DOHH2 (cell line): Measurements from ENCODE around the gene PDZRN4.

Experiments
- H3F3A ChIP-seq: fragments of 200-600 bp; sonication (generic), shearing (Covaris generic); 2 replicates; pipeline ENCODE4 v1.6.0; 2016; ENCODE audit warnings: antibody characterized with exemption, mild to moderate bottlenecking; ENCODE audit not compliant: control insufficient read depth, insufficient read depth
- H3K27ac ChIP-seq: fragments of 200-600 bp; sonication (generic); 2 replicates; pipeline ENCODE4 v1.5.1; 2014; ENCODE audit warnings: low read depth, mild to moderate bottlenecking, low read length, moderate library complexity
- H3K27me3 ChIP-seq: fragments of 200-600 bp; sonication (generic); 2 replicates; pipeline ENCODE4 v1.6.1; 2014; ENCODE audit warnings: mild to moderate bottlenecking, low read length, mixed read lengths; ENCODE audit not compliant: control insufficient read depth
- H3K36me3 ChIP-seq: fragments of 200-600 bp; sonication (generic); 2 replicates; pipeline ENCODE4 v1.6.1; 2014; ENCODE audit warnings: mild to moderate bottlenecking, low read length, moderate library complexity, mixed read lengths; ENCODE audit not compliant: control insufficient read depth
- H3K4me1 ChIP-seq: fragments of 200-600 bp; sonication (generic); 2 replicates; pipeline ENCODE4 v1.6.1; 2014; ENCODE audit warnings: mild to moderate bottlenecking, low read length, mixed read lengths; ENCODE audit not compliant: control insufficient read depth
- H3K4me2 ChIP-seq: fragments of 200-600 bp; sonication (generic); 2 replicates; pipeline ENCODE4 v1.6.0; 2014; ENCODE audit warnings: mild to moderate bottlenecking, low read length, moderate library complexity
- H3K4me3 ChIP-seq: fragments of 200-600 bp; sonication (generic); 2 replicates; pipeline ENCODE4 v1.5.1; 2014; ENCODE audit warnings: mild to moderate bottlenecking, low read length, mixed read lengths
- H3K79me2 ChIP-seq: fragments of 200-600 bp; sonication (generic); 2 replicates; pipeline ENCODE4 v1.6.1; 2014; ENCODE audit warnings: mild to moderate bottlenecking, low read length, mixed read lengths; ENCODE audit not compliant: control insufficient read depth
- H3K9me2 ChIP-seq: fragments of 200-600 bp; sonication (generic); replicated peaks from 2 replicates; pipeline ENCODE4 v1.6.1; 2014; ENCODE audit warnings: mild to moderate bottlenecking, low read length, mixed read lengths; ENCODE audit not compliant: control insufficient read depth
- H3K9me3 ChIP-seq: fragments of 200-600 bp; sonication (generic); 2 replicates; pipeline ENCODE4 v1.6.1; 2014; ENCODE audit warnings: antibody characterized with exemption, low read length, mixed read lengths; ENCODE audit not compliant: control insufficient read depth, insufficient read depth
- H4K20me1 ChIP-seq: fragments of 200-600 bp; sonication (generic); 2 replicates; pipeline ENCODE4 v1.6.0; 2014; ENCODE audit warnings: low read depth, mild to moderate bottlenecking, antibody characterized with exemption, low read length, moderate library complexity; ENCODE audit not compliant: control insufficient read depth, insufficient read depth
- EZH2phosphoT487 ChIP-seq: fragments of 200-600 bp; sonication (generic); IDR thresholded peaks from 2 replicates; pipeline ENCODE4 v1.6.1; 2017; ENCODE audit warnings: borderline replicate concordance, mild to moderate bottlenecking, antibody characterized with exemption, low read length, moderate library complexity, mixed read lengths
- TF ChIP-seq, protein P1 (sequence below): fragments of 200-600 bp; sonication (generic); IDR thresholded peaks from one replicate; pipeline ENCODE4 v1.5.1; 2014; ENCODE audit warnings: antibody characterized with exemption, mild to moderate bottlenecking, low read depth, low read length; ENCODE audit not compliant: poor library complexity, severe bottlenecking

PDZRN4 gene

DNA sequence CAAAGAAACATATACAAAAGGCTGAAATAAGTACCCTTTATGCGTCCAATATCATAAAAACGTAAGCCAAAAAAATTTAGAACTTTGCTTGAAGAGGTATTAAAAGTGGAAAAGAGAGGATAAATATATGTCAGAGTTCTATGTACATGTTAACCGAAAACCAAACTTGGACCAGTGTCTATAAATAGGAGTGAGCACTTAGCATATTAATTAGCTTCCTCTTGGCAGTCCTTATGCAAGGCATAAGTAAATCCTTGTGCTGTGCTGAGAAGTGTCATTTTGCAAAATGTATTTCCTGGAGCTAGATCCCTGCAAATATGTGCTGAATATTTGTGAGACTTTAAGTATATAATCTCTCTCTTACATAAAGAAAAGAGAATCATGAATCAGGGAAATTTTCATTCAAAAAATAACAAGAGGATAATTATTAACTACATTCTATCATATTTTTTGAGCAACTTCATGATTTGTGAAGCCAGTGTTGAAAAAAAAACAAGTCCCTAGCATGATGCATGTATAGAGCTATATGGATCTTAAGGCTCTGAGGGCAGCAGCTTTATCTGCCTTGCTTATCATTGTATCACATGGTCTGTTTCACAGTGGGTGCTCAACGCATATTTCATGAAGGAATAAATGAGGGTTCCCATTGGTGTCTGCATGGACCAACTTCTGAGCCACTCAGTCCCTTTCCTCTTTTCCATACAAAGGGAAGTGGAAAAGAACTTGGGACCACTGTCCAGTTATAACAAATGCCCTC, 326.1 kb downstream of the PDZRN4 start:
- TF ChIP-seq, protein P1, sequence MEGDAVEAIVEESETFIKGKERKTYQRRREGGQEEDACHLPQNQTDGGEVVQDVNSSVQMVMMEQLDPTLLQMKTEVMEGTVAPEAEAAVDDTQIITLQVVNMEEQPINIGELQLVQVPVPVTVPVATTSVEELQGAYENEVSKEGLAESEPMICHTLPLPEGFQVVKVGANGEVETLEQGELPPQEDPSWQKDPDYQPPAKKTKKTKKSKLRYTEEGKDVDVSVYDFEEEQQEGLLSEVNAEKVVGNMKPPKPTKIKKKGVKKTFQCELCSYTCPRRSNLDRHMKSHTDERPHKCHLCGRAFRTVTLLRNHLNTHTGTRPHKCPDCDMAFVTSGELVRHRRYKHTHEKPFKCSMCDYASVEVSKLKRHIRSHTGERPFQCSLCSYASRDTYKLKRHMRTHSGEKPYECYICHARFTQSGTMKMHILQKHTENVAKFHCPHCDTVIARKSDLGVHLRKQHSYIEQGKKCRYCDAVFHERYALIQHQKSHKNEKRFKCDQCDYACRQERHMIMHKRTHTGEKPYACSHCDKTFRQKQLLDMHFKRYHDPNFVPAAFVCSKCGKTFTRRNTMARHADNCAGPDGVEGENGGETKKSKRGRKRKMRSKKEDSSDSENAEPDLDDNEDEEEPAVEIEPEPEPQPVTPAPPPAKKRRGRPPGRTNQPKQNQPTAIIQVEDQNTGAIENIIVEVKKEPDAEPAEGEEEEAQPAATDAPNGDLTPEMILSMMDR, result no peak
- TF ChIP-seq EZH2phosphoT487, result no peak
- H3K79me2 ChIP-seq, result no peaks in the 10 kb centered on the region
- H3K27me3 ChIP-seq, result no peaks in the 10 kb centered on the region
- no peaks in the 10 kb centered on the region for H3F3A ChIP-seq
- H3K36me3 ChIP-seq, result no peaks in the 10 kb centered on the region
- H3K9me3 ChIP-seq, result no peaks in the 10 kb centered on the region
- no peak overlapping the region for H3K27ac ChIP-seq
- no peak overlapping the region for H3K4me3 ChIP-seq
- H4K20me1 ChIP-seq, result no peaks in the 10 kb centered on the region
- H3K4me1 ChIP-seq, result no peaks in the 10 kb centered on the region
- no peaks in the 10 kb centered on the region for H3K9me2 ChIP-seq
- H3K4me2 ChIP-seq, result no peak overlapping the region

DNA sequence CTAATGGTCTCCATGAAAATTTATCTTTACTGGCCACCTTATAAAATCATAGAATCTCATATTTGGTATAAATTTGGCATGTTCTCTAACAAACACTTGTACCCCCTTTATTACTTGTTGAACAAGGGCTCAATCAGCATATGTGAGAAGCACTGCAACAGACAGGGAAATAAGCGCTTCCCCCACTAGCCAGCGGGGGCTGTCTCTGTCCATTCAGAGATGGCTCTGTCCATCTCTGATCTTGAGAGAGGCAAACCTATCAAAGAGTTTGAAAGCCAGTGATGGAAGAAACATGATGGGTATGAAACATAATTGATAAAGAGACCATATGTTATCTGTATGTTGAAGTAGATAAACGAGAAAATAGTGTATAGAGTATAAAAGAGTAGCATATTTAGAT, 326.8 kb downstream of the PDZRN4 start:
- H3K36me3 ChIP-seq, result no peaks in the 10 kb centered on the region
- H3K79me2 ChIP-seq, result no peaks in the 10 kb centered on the region
- TF ChIP-seq, protein P1, result no peak
- TF ChIP-seq EZH2phosphoT487, result no peak
- H3K9me2 ChIP-seq, result no peaks in the 10 kb centered on the region
- H4K20me1 ChIP-seq, result no peaks in the 10 kb centered on the region
- no peak overlapping the region for H3K4me3 ChIP-seq
- H3K4me2 ChIP-seq, result no peak overlapping the region
- no peak overlapping the region for H3K27ac ChIP-seq
- H3K4me1 ChIP-seq, result no peaks in the 10 kb centered on the region
- no peaks in the 10 kb centered on the region for H3F3A ChIP-seq
- H3K9me3 ChIP-seq, result no peaks in the 10 kb centered on the region
- H3K27me3 ChIP-seq, result no peaks in the 10 kb centered on the region

DNA sequence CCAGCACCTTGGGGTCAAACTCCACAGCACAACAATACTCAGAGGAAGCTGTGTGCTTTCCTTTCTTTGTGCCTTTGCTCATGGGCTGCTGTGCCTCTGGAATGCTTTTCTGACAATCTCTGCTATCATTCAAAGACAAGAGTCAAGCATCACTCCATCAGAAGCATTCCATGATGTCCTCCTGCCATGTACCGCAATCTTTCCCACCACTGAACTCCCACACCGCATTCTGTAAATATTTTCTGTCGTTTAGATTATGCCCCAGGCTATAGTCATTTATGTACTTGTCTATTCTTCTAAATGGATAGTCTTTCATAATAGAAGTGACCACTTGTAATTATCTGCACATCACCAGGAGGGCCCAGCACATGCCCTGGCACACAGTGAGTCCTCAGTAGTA, 327.8 kb downstream of the PDZRN4 start:
- Histone ChIP-seq H4K20me1 (no peaks in the 10 kb centered on the region), H3K27ac (no peak overlapping the region), H3K4me2 (no peak overlapping the region), H3K4me3 (no peak overlapping the region), H3K9me2 (no peaks in the 10 kb centered on the region), H3K36me3 (no peaks in the 10 kb centered on the region), H3F3A (no peaks in the 10 kb centered on the region), H3K79me2 (no peaks in the 10 kb centered on the region), H3K9me3 (no peaks in the 10 kb centered on the region), H3K27me3 (no peaks in the 10 kb centered on the region), H3K4me1 (no peaks in the 10 kb centered on the region)
- TF ChIP-seq EZH2phosphoT487, result no peak
- TF ChIP-seq, protein P1, result no peak
